ENCODE measurements around the gene RNF187.

The RNF187 gene

GRCh38 chr1:228511546-228512445, 24.6 kb downstream of the RNF187 start:
- DNase-seq: no peak

GRCh38 chr1:228512781-228513198, 25.6 kb downstream of the RNF187 start:
- no peak for DNase-seq

- DNase-seq: no peak
Measured at GRCh38 chr1:228513236-228513900, 26.2 kb downstream of the RNF187 start.

GRCh38 chr1:228514421-228514820, 27.2 kb downstream of the RNF187 start:
- no peak for DNase-seq

- peak; percentile 20 for DNase-seq
Measured at GRCh38 chr1:228515200-228515834, 28.1 kb downstream of the RNF187 start.

GRCh38 chr1:228517655-228518054, 30.5 kb downstream of the RNF187 start:
- DNase-seq: no peak

- no peak for DNase-seq
Measured at GRCh38 chr1:228527596-228527995, 40.4 kb downstream of the RNF187 start.

- DNase-seq: no peak
Measured at GRCh38 chr1:228528612-228529011, 41.4 kb downstream of the RNF187 start.

GRCh38 chr1:228530086-228530758, 43.0 kb downstream of the RNF187 start:
- no peak for DNase-seq

- no peak for DNase-seq
Measured at GRCh38 chr1:228530951-228531731, 44.0 kb downstream of the RNF187 start.

GRCh38 chr1:228538831-228539230, 51.6 kb downstream of the RNF187 start:
- no peak for DNase-seq

GRCh38 chr1:228540161-228540917, 53.2 kb downstream of the RNF187 start:
- DNase-seq: no peak

- DNase-seq: no peak
Measured at GRCh38 chr1:228541725-228542124, 54.5 kb downstream of the RNF187 start.

GRCh38 chr1:228542376-228542775, 55.2 kb downstream of the RNF187 start:
- DNase-seq: no peak

GRCh38 chr1:228542981-228543380, 55.8 kb downstream of the RNF187 start:
- no peak for DNase-seq

GRCh38 chr1:228543396-228543795, 56.2 kb downstream of the RNF187 start:
- DNase-seq: no peak

GRCh38 chr1:228544021-228544850, 57.1 kb downstream of the RNF187 start:
- DNase-seq: no peak

GRCh38 chr1:228544921-228545591, 57.9 kb downstream of the RNF187 start:
- DNase-seq: no peak

All from retina (tissue), 1 donor.